Panc1 (cell line): ENCODE results near the gene WBP1L. TPM values are rescaled to one million over a fixed set of nuclear protein-coding genes. Genes with fewer than 3 reads are reported as not detected.

ENCODE experiments used
- ATAC-seq: fragments of 200-7000 bp; cut with Tn5 transposase; 2 replicates; pipeline ENCODE4 v1.9.1; 2020; ENCODE audit warnings: mild to moderate bottlenecking, moderate library complexity
- BruUV-seq: library from RNA; stranded (reverse); fragments of 400-500 nt; replicated peaks from 2 replicates; lab custom pipeline; 2021; lab: Mats Ljungman, UMichigan
- CTCF ChIA-PET: fragments of 300-600 bp; sonication (Branson Sonifier 250); formaldehyde crosslinking; loops from one replicate; lab custom pipeline; 2022; ENCODE audit warnings: antibody characterized with exemption; lab: Charles Lee
- POLR2A ChIA-PET: fragments of 300-600 bp; sonication (Branson Sonifier 250); formaldehyde crosslinking; loops from one replicate; lab custom pipeline; 2022; ENCODE audit warnings: antibody characterized with exemption; lab: Charles Lee
- DNase-seq: peaks from one replicate; pipeline ENCODE4 v3.0.0-alpha.2; 2010; ENCODE audit warnings: low read depth, low spot score
- H3K27ac ChIP-seq: 2 replicates; pipeline ENCODE4 v1.5.1; 2011; ENCODE audit warnings: mild to moderate bottlenecking, low read length, inconsistent platforms
- H3K27me3 ChIP-seq: fragments of 200-500 bp; sonication (Bioruptor generic); 2 replicates; pipeline ENCODE4 v1.6.0; 2014; ENCODE audit warnings: low read length, inconsistent platforms; ENCODE audit not compliant: control insufficient read depth, insufficient read depth
- H3K36me3 ChIP-seq: fragments of 200-500 bp; sonication (Bioruptor generic); 2 replicates; pipeline ENCODE4 v1.5.1; 2014; ENCODE audit warnings: inconsistent platforms, mild to moderate bottlenecking, low read length, moderate library complexity; ENCODE audit not compliant: control insufficient read depth, insufficient read depth
- H3K4me1 ChIP-seq: 2 replicates; pipeline ENCODE4 v1.5.1; 2011; ENCODE audit warnings: inconsistent platforms, mild to moderate bottlenecking, low read length, moderate library complexity; ENCODE audit not compliant: control insufficient read depth, insufficient read depth
- H3K4me3 ChIP-seq, 2 experiments: 2 replicates each; pipeline ENCODE4 v1.5.1; 2011 to 2012; ENCODE audit warnings: low read depth in 2 of 2, low read length in 2 of 2, mild to moderate bottlenecking in 2 of 2, inconsistent platforms in 1 of 2, moderate library complexity in 1 of 2
- H3K9me3 ChIP-seq: fragments of 200-500 bp; sonication (Bioruptor generic); 2 replicates; pipeline ENCODE4 v1.5.1; 2014; ENCODE audit warnings: low read depth, mild to moderate bottlenecking, inconsistent platforms, low read length, moderate library complexity; ENCODE audit not compliant: control insufficient read depth, insufficient read depth
- POLR2AphosphoS5 ChIP-seq: IDR thresholded peaks from 2 replicates; pipeline ENCODE4 v1.6.1; 2012; ENCODE audit warnings: mild to moderate bottlenecking, low read depth, low read length, moderate library complexity
- SIN3A ChIP-seq: IDR thresholded peaks from 2 replicates; pipeline ENCODE4 v1.6.1; 2012; ENCODE audit warnings: low read depth, mild to moderate bottlenecking, low read length, moderate library complexity, borderline replicate concordance; ENCODE audit not compliant: insufficient read depth
- TCF7L2 ChIP-seq: IDR thresholded peaks from 2 replicates; pipeline ENCODE4 v1.6.1; 2011; ENCODE audit warnings: mild to moderate bottlenecking, low read depth, low read length, inconsistent platforms
- in situ Hi-C: cut with HindIII; loops from 2 replicates; pipeline ENCODE4 v1.10.0; 2016; ENCODE audit warnings: low sequenced_read_pairs, low pct_unique_long_range_greater_than_20kb
- intact Hi-C: fragments of 100-400 bp; cut with micrococcal nuclease; formaldehyde crosslinking; loops from one replicate; pipeline ENCODE4 v1.10.0; 2022; ENCODE audit not compliant: unreplicated experiment
- total RNA-seq: library from RNA; stranded (reverse); gene quantifications from one replicate; pipeline ENCODE4 v1.2.1, GENCODE V29; 2021; ENCODE audit not compliant: unreplicated experiment
- TF ChIP-seq, protein P1 (sequence below), 2 experiments: IDR thresholded peaks; 2 replicates each; pipeline ENCODE4 v1.6.1; 2011 to 2012; ENCODE audit warnings: low read depth in 2 of 2, control low read depth in 1 of 2, low read length in 1 of 2, mild to moderate bottlenecking in 1 of 2, moderate library complexity in 1 of 2; ENCODE audit not compliant: insufficient read depth in 1 of 2
- TF ChIP-seq, protein P2 (sequence below): fragments of 450-650 bp; IDR thresholded peaks from 2 replicates; pipeline ENCODE4 v1.5.1; 2017; ENCODE audit warnings: mild to moderate bottlenecking

The WBP1L gene
- total RNA-seq, 1 experiment from 2014 or later: 91.3 TPM

DNA sequence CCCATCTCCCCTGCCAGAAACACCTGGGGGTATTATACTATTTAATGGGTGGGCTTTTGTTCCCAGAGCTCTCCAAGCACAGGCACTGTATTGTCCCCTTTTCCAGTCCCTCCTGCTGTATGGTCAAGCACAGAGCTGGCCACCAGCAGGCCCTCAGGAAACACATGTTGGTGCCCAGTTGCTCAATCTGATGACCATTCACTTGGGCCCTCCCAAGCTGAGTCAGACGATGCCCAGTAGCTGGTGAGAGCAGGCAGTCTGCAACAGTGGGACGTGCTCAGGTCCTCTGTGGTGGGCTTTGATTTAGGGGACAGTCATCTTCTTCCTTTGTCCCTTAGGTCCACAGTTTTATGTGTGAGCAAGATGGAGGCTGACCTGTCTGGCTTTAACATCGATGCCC is 17.5 kb upstream of the WBP1L start:
- H3K4me3 ChIP-seq: no peak overlapping the region
- no TSS peak for BruUV-seq
- DNase-seq (no peak), ATAC-seq (no peak)
- no peaks in the 10 kb centered on the region for H3K27me3 ChIP-seq
- POLR2A ChIA-PET: no interaction called here
- H3K27ac ChIP-seq: no peak overlapping the region
- CTCF ChIA-PET: interaction anchor here (0.5 kb wide), 1 partner anchor 247 kb away, joined by 3 read pairs; no protein-coding TSS in a partner anchor
- H3K4me1 ChIP-seq: peaks cover 3% of the 10 kb centered on the region; the same call in 1 of the 2 replicates
- no peaks in the 10 kb centered on the region for H3K36me3 ChIP-seq
- no peaks in the 10 kb centered on the region for H3K9me3 ChIP-seq
- TF ChIP-seq TCF7L2 (no peak), SIN3A (no peak), POLR2AphosphoS5 (no peak)
- TF ChIP-seq, protein P1, sequence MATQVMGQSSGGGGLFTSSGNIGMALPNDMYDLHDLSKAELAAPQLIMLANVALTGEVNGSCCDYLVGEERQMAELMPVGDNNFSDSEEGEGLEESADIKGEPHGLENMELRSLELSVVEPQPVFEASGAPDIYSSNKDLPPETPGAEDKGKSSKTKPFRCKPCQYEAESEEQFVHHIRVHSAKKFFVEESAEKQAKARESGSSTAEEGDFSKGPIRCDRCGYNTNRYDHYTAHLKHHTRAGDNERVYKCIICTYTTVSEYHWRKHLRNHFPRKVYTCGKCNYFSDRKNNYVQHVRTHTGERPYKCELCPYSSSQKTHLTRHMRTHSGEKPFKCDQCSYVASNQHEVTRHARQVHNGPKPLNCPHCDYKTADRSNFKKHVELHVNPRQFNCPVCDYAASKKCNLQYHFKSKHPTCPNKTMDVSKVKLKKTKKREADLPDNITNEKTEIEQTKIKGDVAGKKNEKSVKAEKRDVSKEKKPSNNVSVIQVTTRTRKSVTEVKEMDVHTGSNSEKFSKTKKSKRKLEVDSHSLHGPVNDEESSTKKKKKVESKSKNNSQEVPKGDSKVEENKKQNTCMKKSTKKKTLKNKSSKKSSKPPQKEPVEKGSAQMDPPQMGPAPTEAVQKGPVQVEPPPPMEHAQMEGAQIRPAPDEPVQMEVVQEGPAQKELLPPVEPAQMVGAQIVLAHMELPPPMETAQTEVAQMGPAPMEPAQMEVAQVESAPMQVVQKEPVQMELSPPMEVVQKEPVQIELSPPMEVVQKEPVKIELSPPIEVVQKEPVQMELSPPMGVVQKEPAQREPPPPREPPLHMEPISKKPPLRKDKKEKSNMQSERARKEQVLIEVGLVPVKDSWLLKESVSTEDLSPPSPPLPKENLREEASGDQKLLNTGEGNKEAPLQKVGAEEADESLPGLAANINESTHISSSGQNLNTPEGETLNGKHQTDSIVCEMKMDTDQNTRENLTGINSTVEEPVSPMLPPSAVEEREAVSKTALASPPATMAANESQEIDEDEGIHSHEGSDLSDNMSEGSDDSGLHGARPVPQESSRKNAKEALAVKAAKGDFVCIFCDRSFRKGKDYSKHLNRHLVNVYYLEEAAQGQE (IDR thresholded peaks at IDR 0.05; ENCODE audit: insufficient read depth in 1 of 2, low read depth in 2 of 2, low read length in 1 of 2): no peak
- TF ChIP-seq, protein P2, sequence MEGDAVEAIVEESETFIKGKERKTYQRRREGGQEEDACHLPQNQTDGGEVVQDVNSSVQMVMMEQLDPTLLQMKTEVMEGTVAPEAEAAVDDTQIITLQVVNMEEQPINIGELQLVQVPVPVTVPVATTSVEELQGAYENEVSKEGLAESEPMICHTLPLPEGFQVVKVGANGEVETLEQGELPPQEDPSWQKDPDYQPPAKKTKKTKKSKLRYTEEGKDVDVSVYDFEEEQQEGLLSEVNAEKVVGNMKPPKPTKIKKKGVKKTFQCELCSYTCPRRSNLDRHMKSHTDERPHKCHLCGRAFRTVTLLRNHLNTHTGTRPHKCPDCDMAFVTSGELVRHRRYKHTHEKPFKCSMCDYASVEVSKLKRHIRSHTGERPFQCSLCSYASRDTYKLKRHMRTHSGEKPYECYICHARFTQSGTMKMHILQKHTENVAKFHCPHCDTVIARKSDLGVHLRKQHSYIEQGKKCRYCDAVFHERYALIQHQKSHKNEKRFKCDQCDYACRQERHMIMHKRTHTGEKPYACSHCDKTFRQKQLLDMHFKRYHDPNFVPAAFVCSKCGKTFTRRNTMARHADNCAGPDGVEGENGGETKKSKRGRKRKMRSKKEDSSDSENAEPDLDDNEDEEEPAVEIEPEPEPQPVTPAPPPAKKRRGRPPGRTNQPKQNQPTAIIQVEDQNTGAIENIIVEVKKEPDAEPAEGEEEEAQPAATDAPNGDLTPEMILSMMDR: no peak
- in situ Hi-C loops (no loop called here), intact Hi-C loops (loop anchor here (5.0 kb wide), 2 partner anchors 106 to 336 kb away; no protein-coding TSS in a partner anchor)

DNA sequence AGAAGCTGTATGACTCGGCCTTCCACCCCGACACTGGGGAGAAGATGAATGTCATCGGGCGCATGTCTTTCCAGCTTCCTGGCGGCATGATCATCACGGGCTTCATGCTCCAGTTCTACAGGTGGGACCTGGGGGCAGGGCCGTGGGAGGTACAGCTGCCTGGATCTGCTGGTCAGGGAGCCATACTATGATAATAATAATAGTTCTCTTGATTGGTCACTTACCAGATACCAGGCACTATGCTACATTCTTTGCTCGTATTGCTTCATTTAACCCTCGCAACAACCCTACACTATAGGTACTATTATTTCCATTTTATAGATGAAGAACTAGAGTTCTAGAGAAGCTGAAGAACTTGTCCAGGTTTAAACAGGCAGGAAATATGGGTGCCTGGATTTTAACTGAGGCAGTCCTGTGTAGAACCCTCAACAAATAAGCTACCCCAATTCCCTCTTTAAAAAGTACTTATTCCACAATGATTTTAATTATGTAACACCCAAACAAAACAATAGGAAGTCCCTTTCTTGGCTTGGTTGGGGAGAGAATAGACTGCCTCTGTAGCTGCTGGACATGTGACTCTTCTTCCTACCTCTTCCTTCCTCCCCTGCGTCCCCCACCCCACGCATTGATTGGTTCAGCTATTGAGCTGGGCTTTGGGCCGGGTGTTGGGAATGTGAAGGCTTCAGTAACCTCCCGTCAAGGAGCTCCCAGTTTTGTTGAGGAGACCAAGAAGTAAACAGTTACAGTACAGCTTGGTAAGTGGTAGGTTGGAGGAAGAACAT is 16.5 kb upstream of the WBP1L start:
- BruUV-seq: no TSS peak
- Histone ChIP-seq H3K9me3 (no peaks in the 10 kb centered on the region), H3K27ac (no peak overlapping the region), H3K4me1 (peaks cover 3% of the 10 kb centered on the region; the same call in 1 of the 2 replicates), H3K4me3 (no peak overlapping the region), H3K27me3 (no peaks in the 10 kb centered on the region), H3K36me3 (no peaks in the 10 kb centered on the region)
- ChIA-PET POLR2A (no interaction called here), CTCF (interaction anchor here (0.5 to 0.8 kb wide), 2 partner anchors 14 to 248 kb away, joined by 3 read pairs; no protein-coding TSS in a partner anchor)
- DNase-seq (no peak), ATAC-seq (no peak)
- in situ Hi-C loops (no loop called here), intact Hi-C loops (loop anchor here (5.0 kb wide), 2 partner anchors 105 to 335 kb away; no protein-coding TSS in a partner anchor)
- no peak for TF ChIP-seq POLR2AphosphoS5
- no peak for TF ChIP-seq SIN3A
